Measurements from ENCODE around the gene PHAX. TPM values are rescaled to one million over a fixed set of nuclear protein-coding genes. Genes with fewer than 3 reads are reported as not detected.
"Not testable (repeated sequence)": the region's sequence is repeated elsewhere in the genome, so short reads cannot be mapped to it uniquely, and the experiment has no call there.

Gene PHAX, protein sequence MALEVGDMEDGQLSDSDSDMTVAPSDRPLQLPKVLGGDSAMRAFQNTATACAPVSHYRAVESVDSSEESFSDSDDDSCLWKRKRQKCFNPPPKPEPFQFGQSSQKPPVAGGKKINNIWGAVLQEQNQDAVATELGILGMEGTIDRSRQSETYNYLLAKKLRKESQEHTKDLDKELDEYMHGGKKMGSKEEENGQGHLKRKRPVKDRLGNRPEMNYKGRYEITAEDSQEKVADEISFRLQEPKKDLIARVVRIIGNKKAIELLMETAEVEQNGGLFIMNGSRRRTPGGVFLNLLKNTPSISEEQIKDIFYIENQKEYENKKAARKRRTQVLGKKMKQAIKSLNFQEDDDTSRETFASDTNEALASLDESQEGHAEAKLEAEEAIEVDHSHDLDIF
- 10 to 100 TPM; 22.7 to 66.6 (median 30.8) TPM for total RNA-seq

DNA sequence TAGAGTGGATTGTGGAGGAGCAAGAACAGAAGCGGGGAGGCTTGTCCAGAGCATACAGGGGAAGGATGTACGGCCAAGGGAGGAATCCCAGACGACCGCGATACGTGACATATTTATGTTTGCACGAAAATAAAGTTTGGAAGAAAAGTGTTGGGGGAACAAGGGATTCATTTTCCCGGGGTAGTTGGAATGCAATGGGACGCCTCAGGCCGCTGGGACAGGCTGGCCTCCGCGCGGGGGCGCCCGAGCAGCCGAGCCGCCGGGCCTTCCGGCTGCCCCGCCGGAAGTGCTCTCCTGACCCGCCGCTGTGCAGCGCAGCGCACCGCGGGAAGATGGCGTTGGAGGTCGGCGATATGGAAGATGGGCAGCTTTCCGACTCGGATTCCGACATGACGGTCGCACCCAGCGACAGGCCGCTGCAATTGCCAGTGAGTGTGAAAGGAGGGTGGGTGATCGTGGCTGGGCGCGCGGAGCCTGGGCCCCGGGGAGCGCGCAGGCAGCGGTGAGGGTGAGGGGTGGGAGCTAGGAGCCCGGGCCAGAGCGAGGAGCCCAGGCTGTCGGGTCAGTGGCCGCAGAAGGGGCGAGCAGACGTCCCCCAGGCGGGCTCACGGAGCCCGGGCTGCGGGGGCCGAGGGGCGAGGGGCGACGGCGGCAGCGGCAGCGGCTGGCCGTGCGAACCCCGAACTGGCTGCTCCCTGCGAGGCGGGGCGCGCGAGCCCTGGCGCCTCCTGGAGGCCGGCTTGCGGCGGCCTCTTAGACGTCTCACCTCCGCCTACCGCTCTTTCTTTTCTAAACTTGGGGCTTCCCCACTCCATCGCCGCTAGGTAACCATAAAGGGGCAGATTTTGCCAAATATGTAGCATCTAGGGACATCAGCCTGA, at the start of gene PHAX:
Gene PHAX, plus strand, starts transcription at position 317 of the 881 bp plus-strand sequence. Its CDS starts 16 bp downstream, at position 333.
- H3K4me1 ChIP-seq, result peaks cover 21 to 40% (median 25%) of the 10 kb centered on the region in 4 donors
- DNase-seq, result peak; percentile 82 to 96
- no peaks in the 10 kb centered on the region for H3K9me3 ChIP-seq
- peak within 1 kb of the TSS; percentile 88 to 100 (median 94) for H3K4me3 ChIP-seq
- H3K27me3 ChIP-seq, result no peaks in the 10 kb centered on the region
- 4 to 6% methylated on average over 29 to 74 of the region's 79 CpGs for WGBS, 2 donors
- no peak for TF ChIP-seq EP300 (IDR thresholded peaks at IDR 0.05)
- TF ChIP-seq, protein P1, sequence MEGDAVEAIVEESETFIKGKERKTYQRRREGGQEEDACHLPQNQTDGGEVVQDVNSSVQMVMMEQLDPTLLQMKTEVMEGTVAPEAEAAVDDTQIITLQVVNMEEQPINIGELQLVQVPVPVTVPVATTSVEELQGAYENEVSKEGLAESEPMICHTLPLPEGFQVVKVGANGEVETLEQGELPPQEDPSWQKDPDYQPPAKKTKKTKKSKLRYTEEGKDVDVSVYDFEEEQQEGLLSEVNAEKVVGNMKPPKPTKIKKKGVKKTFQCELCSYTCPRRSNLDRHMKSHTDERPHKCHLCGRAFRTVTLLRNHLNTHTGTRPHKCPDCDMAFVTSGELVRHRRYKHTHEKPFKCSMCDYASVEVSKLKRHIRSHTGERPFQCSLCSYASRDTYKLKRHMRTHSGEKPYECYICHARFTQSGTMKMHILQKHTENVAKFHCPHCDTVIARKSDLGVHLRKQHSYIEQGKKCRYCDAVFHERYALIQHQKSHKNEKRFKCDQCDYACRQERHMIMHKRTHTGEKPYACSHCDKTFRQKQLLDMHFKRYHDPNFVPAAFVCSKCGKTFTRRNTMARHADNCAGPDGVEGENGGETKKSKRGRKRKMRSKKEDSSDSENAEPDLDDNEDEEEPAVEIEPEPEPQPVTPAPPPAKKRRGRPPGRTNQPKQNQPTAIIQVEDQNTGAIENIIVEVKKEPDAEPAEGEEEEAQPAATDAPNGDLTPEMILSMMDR (IDR thresholded peaks at IDR 0.05), result peak; percentile 55 to 80 (median 65)
- TF ChIP-seq POLR2A (IDR thresholded peaks at IDR 0.05), result peak in 2 of 4 donors; percentile 50 to 61
- peak; percentile 65 to 75 for TF ChIP-seq POLR2AphosphoS5 (IDR thresholded peaks at IDR 0.05)
- H3K27ac ChIP-seq, result peak within 1 kb of the TSS; percentile 88 to 95 (median 92)
- H3K36me3 ChIP-seq, result peaks cover 6 to 25% (median 11%) of the 10 kb centered on the region in 4 donors
- ATAC-seq (ENCODE audit: low FRiP score in 2 of 2), result peak; percentile 95 to 100

DNA sequence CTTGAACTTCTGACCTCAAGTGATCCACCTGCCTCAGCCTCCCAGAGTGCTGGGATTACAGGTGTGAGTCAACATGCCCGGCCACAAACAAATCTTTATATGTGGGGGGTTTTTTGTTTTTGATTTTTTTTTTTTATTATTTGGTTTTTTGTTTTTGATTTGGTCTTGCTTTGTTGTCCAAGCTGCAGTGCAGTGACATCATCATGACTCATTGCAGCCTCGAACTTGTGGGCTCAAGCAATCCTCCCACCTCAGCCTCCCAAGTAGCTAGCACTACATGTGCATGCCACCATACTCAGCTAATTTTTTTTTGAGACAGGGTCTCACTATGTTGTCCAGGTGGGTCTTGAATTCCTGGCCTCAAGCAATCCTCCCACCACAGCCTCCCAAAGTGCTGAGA, 48.1 kb upstream of the PHAX start:
- Histone ChIP-seq H3K9me3 (no peaks in the 10 kb centered on the region), H3K36me3 (peaks cover 0 to 73% (median 45%) of the 10 kb centered on the region in 4 donors), H3K4me3 (no peak overlapping the region), H3K27me3 (no peaks in the 10 kb centered on the region), H3K27ac (no peak overlapping the region), H3K4me1 (no peaks in the 10 kb centered on the region)
- 93 to 96% methylated on average over 2 of the region's 2 CpGs for WGBS, 2 donors
- DNase-seq, result no peak
- TF ChIP-seq EP300 (IDR thresholded peaks at IDR 0.05) (no peak), POLR2A (IDR thresholded peaks at IDR 0.05) (no peak), POLR2AphosphoS5 (IDR thresholded peaks at IDR 0.05) (no peak)
- TF ChIP-seq, protein P1 (IDR thresholded peaks at IDR 0.05), result no peak
- ATAC-seq (ENCODE audit: low FRiP score in 2 of 2), result no peak

DNA sequence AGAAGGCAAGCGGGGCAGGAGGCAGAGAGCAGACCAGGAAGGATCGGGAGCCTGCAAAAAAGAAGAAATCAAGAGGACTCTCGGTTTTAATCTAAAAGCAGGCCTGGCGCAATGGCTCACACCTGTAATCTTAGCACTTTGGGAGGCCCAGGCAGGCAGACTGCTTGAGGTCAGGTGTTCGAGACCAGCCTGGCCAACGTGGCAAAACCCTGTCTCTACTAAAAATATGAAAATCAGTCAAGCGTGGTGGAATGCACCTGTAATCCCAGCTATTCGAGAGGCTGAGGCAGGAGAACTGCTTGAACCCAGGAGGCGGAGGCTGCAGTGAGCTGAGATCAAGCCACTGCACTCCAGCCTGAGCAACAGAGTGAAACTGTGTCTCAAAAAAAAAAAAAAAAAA, 45.6 kb upstream of the PHAX start:
- H3K36me3 ChIP-seq, result peaks cover 0 to 70% (median 40%) of the 10 kb centered on the region in 4 donors
- H3K27ac ChIP-seq; H3K4me3 ChIP-seq; H3K9me3 ChIP-seq; H3K4me1 ChIP-seq; DNase-seq; ATAC-seq (ENCODE audit: low FRiP score in 2 of 2); H3K27me3 ChIP-seq: not testable (repeated sequence)
- WGBS, 2 donors, result 91% methylated on average over 9 of the region's 9 CpGs

DNA sequence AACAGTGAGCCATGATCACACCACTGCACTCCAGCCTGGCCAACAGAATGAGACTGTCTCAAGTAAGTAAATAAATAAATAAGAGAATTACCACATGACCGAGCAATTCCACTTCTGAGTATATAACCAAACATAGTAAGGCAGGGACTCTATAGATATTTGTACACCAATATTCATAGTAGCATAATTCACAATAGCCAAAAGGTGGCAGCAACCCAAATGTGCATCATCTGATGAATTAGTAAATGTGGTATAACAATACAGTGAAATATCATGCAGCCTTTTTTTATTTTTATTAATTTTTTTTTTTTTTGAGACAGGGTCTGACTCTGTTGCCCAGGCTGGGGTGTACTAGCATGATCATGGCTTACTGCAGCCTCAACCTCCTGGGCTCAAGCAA, 38.8 kb upstream of the PHAX start:
- 74 to 76% methylated on average over 1 of the region's 1 CpG for WGBS, 2 donors
- ATAC-seq (ENCODE audit: low FRiP score in 2 of 2) (no peak), DNase-seq (no peak)
- H3K4me1 ChIP-seq, result no peaks in the 10 kb centered on the region
- H3K9me3 ChIP-seq, result no peaks in the 10 kb centered on the region
- H3K27me3 ChIP-seq, result no peaks in the 10 kb centered on the region
- TF ChIP-seq EP300 (IDR thresholded peaks at IDR 0.05), result no peak
- TF ChIP-seq POLR2AphosphoS5 (IDR thresholded peaks at IDR 0.05), result no peak
- TF ChIP-seq, protein P1 (IDR thresholded peaks at IDR 0.05), result no peak
- TF ChIP-seq POLR2A (IDR thresholded peaks at IDR 0.05), result no peak
- H3K4me3 ChIP-seq, result no peak overlapping the region
- no peak overlapping the region for H3K27ac ChIP-seq
- peaks cover 0 to 38% (median 11%) of the 10 kb centered on the region in 4 donors for H3K36me3 ChIP-seq

DNA sequence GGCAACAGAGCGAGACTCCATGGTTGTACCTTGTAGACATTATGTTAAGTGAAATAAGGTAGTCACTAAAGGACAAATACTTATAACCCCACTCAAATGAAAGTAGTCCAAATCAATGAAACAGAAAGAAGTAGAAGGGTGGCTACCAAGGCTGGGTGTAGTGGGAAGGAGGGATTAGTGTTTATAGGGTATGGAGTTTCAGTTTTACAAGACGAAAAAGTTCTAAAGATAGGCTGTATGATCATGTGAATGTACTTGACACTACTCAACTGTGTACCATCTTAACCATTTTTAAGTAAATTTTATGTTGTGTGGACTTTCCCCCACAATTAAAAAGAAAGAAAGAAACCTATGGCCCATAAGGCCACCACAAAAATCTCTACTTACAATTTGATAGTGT, 37.9 kb upstream of the PHAX start:
- Histone ChIP-seq H3K4me1 (no peaks in the 10 kb centered on the region), H3K27me3 (no peaks in the 10 kb centered on the region), H3K27ac (no peak overlapping the region), H3K9me3 (no peaks in the 10 kb centered on the region), H3K36me3 (peaks cover 0 to 39% (median 11%) of the 10 kb centered on the region in 4 donors), H3K4me3 (no peak overlapping the region)
- TF ChIP-seq EP300 (IDR thresholded peaks at IDR 0.05) (no peak), POLR2AphosphoS5 (IDR thresholded peaks at IDR 0.05) (no peak), POLR2A (IDR thresholded peaks at IDR 0.05) (no peak)
- TF ChIP-seq, protein P1 (IDR thresholded peaks at IDR 0.05), result no peak
- 66 to 90% methylated on average over 2 of the region's 2 CpGs for WGBS, 2 donors
- ATAC-seq (ENCODE audit: low FRiP score in 2 of 2), result no peak
- no peak for DNase-seq
